ENCODE data around the gene SOX6.

GRCh38 chr11:16018931-16019330, 337.4 kb downstream of the SOX6 start:
- TF ChIP-seq, protein P1, sequence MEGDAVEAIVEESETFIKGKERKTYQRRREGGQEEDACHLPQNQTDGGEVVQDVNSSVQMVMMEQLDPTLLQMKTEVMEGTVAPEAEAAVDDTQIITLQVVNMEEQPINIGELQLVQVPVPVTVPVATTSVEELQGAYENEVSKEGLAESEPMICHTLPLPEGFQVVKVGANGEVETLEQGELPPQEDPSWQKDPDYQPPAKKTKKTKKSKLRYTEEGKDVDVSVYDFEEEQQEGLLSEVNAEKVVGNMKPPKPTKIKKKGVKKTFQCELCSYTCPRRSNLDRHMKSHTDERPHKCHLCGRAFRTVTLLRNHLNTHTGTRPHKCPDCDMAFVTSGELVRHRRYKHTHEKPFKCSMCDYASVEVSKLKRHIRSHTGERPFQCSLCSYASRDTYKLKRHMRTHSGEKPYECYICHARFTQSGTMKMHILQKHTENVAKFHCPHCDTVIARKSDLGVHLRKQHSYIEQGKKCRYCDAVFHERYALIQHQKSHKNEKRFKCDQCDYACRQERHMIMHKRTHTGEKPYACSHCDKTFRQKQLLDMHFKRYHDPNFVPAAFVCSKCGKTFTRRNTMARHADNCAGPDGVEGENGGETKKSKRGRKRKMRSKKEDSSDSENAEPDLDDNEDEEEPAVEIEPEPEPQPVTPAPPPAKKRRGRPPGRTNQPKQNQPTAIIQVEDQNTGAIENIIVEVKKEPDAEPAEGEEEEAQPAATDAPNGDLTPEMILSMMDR (IDR thresholded peaks at IDR 0.05), result no peak
- no peak for TF ChIP-seq EZH2phosphoT487 (IDR thresholded peaks at IDR 0.05)
